GM23338 (cell line): ENCODE measurements around the gene GLCCI1. TPM values are rescaled to one million over a fixed set of nuclear protein-coding genes. Genes with fewer than 3 reads are reported as not detected.

Experiments used
- ATAC-seq: fragments of 200-7000 bp; cut with Tn5 transposase; 3 replicates; pipeline ENCODE4 v1.9.1; 2020
- DNase-seq: peaks from one replicate; pipeline ENCODE4 v3.0.0-alpha.2; 2015; ENCODE audit warnings: low spot score
- H2AFZ ChIP-seq: fragments of 200-600 bp; sonication (generic); 2 replicates; pipeline ENCODE4 v1.8.0; 2016; ENCODE audit warnings: antibody characterized with exemption, mild to moderate bottlenecking, moderate library complexity
- H3F3A ChIP-seq: fragments of 200-600 bp; sonication (generic); replicated peaks from 2 replicates; pipeline ENCODE4 v1.8.0; 2017; ENCODE audit warnings: antibody characterized with exemption, mixed run types, low read depth
- H3K27ac ChIP-seq: fragments of 200-600 bp; sonication (generic); 2 replicates; pipeline ENCODE4 v1.6.1; 2016; ENCODE audit warnings: low read depth
- H3K27me3 ChIP-seq: fragments of 200-600 bp; sonication (generic); 2 replicates; pipeline ENCODE4 v1.8.0; 2016; ENCODE audit warnings: mild to moderate bottlenecking, mixed run types, moderate library complexity; ENCODE audit not compliant: insufficient read depth
- H3K36me3 ChIP-seq: fragments of 200-600 bp; sonication (generic); 2 replicates; pipeline ENCODE4 v1.8.0; 2016; ENCODE audit warnings: mild to moderate bottlenecking; ENCODE audit not compliant: insufficient read depth
- H3K4me1 ChIP-seq: fragments of 200-600 bp; sonication (generic); 2 replicates; pipeline ENCODE4 v1.8.0; 2016; ENCODE audit warnings: mild to moderate bottlenecking, moderate library complexity; ENCODE audit not compliant: insufficient read depth
- H3K4me2 ChIP-seq: fragments of 200-600 bp; sonication (generic); 2 replicates; pipeline ENCODE4 v1.7.1; 2017; ENCODE audit warnings: mixed run types
- H3K4me3 ChIP-seq: fragments of 200-600 bp; sonication (generic); 2 replicates; pipeline ENCODE4 v1.6.1; 2016; ENCODE audit warnings: mixed run types
- H3K79me2 ChIP-seq: fragments of 200-600 bp; sonication (generic); replicated peaks from 2 replicates; pipeline ENCODE4 v1.8.0; 2017; ENCODE audit warnings: mild to moderate bottlenecking; ENCODE audit not compliant: insufficient read depth
- H3K9me2 ChIP-seq: fragments of 200-600 bp; sonication (generic); 2 replicates; pipeline ENCODE4 v1.8.0; 2017; ENCODE audit not compliant: insufficient read depth
- H4K20me1 ChIP-seq: fragments of 200-600 bp; sonication (generic); replicated peaks from 2 replicates; pipeline ENCODE4 v1.8.0; 2017; ENCODE audit warnings: mild to moderate bottlenecking; ENCODE audit not compliant: insufficient read depth
- H3K27ac Mint-ChIP-seq: 2 replicates; pipeline ENCODE4 v1.8.0; 2020; ENCODE audit warnings: inconsistent platforms, mild to moderate bottlenecking, moderate library complexity, mixed read lengths
- H3K27me3 Mint-ChIP-seq: 3 replicates; pipeline ENCODE4 v1.8.0; 2022; ENCODE audit warnings: low read depth, mild to moderate bottlenecking, moderate library complexity, mixed read lengths, inconsistent platforms; ENCODE audit not compliant: insufficient read depth, poor library complexity
- H3K36me3 Mint-ChIP-seq: 3 replicates; pipeline ENCODE4 v1.8.0; 2021; ENCODE audit warnings: low read depth, mild to moderate bottlenecking, inconsistent platforms, moderate library complexity, mixed read lengths
- H3K4me1 Mint-ChIP-seq: 3 replicates; pipeline ENCODE4 v1.8.0; 2020; ENCODE audit warnings: mild to moderate bottlenecking, inconsistent platforms, mixed read lengths
- H3K4me3 Mint-ChIP-seq: 3 replicates; pipeline ENCODE4 v1.8.0; 2021; ENCODE audit warnings: moderate library complexity, mild to moderate bottlenecking, inconsistent platforms, mixed read lengths
- H3K9me3 Mint-ChIP-seq: 3 replicates; pipeline ENCODE4 v1.8.0; 2020; ENCODE audit warnings: moderate library complexity, mild to moderate bottlenecking, inconsistent platforms, mixed read lengths
- CREB1 ChIP-seq: fragments of 250-450 bp; sonication (Bioruptor Pico); IDR thresholded peaks from 2 replicates; pipeline ENCODE4 v1.5.0; 2020; ENCODE audit warnings: low read depth, mild to moderate bottlenecking, moderate library complexity
- CTCF ChIP-seq, 2 experiments: fragments of 200-600 bp in 1 of 2; sonication (generic) in 1 of 2; conservative IDR thresholded peaks; 2 replicates each; pipeline versions ENCODE4 v1.5.1 to v1.6.1; 2016 to 2017; ENCODE audit warnings: antibody characterized with exemption in 2 of 2, low read depth in 2 of 2, mild to moderate bottlenecking in 2 of 2, moderate library complexity in 1 of 2
- ETS1 ChIP-seq: IDR thresholded peaks from 2 replicates; pipeline ENCODE4 v1.6.1; 2016; ENCODE audit warnings: antibody characterized with exemption
- EZH2 ChIP-seq: fragments of 200-600 bp; sonication (generic); IDR thresholded peaks from one replicate; pipeline ENCODE4 v1.8.0; 2017; ENCODE audit warnings: antibody characterized with exemption, mild to moderate bottlenecking, low read depth; ENCODE audit not compliant: unreplicated experiment
- EZH2phosphoT487 ChIP-seq: fragments of 200-600 bp; sonication (generic); IDR thresholded peaks from one replicate; pipeline ENCODE4 v1.8.1; 2018; ENCODE audit warnings: antibody characterized with exemption; ENCODE audit not compliant: unreplicated experiment
- JUNB ChIP-seq: IDR thresholded peaks from one replicate; pipeline ENCODE4 v1.6.1; 2016; ENCODE audit warnings: antibody characterized with exemption; ENCODE audit not compliant: unreplicated experiment
- NANOG ChIP-seq: IDR thresholded peaks from 2 replicates; pipeline ENCODE4 v1.6.1; 2016; ENCODE audit warnings: antibody characterized with exemption, borderline replicate concordance
- POLR2AphosphoS5 ChIP-seq: IDR thresholded peaks from 2 replicates; pipeline ENCODE4 v1.6.1; 2016; ENCODE audit warnings: antibody characterized with exemption, low read depth
- REST ChIP-seq: IDR thresholded peaks from one replicate; pipeline ENCODE4 v1.6.1; 2018; ENCODE audit warnings: antibody characterized with exemption; ENCODE audit not compliant: unreplicated experiment
- STAT1 ChIP-seq: IDR thresholded peaks from one replicate; pipeline ENCODE4 v1.6.1; 2016; ENCODE audit warnings: antibody characterized with exemption; ENCODE audit not compliant: unreplicated experiment
- ZNF114 ChIP-seq: fragments of 250-450 bp; sonication (Bioruptor Pico); IDR thresholded peaks from 2 replicates; pipeline ENCODE4 v1.5.0; 2020; ENCODE audit warnings: mild to moderate bottlenecking, moderate library complexity
- ZNF331 ChIP-seq: fragments of 250-450 bp; sonication (Bioruptor Pico); IDR thresholded peaks from 2 replicates; pipeline ENCODE4 v1.5.0; 2020; ENCODE audit warnings: low read depth, mild to moderate bottlenecking, moderate library complexity
- ZNF462 ChIP-seq: fragments of 250-450 bp; sonication (Bioruptor Pico); IDR thresholded peaks from 2 replicates; pipeline ENCODE4 v1.5.0; 2020; ENCODE audit warnings: mild to moderate bottlenecking, moderate library complexity
- polyA plus RNA-seq: library from polyadenylated mRNA; unstranded; fragments of >200 nt; fragmentation: Nextera tagmentation; extraction: Ambion mirVana; gene quantifications from 2 replicates; pipeline ENCODE4 v1.2.1, GENCODE V29; 2016
- total RNA-seq: library from RNA; depleted of rRNA; stranded (reverse); fragments of >200 nt; shearing (Covaris generic); gene quantifications from 2 replicates; pipeline ENCODE4 v1.2.3, GENCODE V29; 2014

The GLCCI1 gene
- total and polyA plus RNA-seq, 2 experiments from 2014 or later: 15.0 to 15.7 TPM

- peaks cover 6% of the 10 kb centered on the region for H4K20me1 ChIP-seq
- Mint-ChIP-seq H3K27ac (no peak overlapping the region), H3K4me1 (peaks cover 21% of the 10 kb centered on the region), H3K36me3 (no peaks in the 10 kb centered on the region), H3K4me3 (no peak overlapping the region), H3K9me3 (no peaks in the 10 kb centered on the region), H3K27me3 (no peaks in the 10 kb centered on the region)
- ATAC-seq (no peak; the same call in 2 of the 3 replicates), DNase-seq (no peak)
- H2AFZ ChIP-seq: no peak overlapping the region
- no peaks in the 10 kb centered on the region for H3K9me2 ChIP-seq
- no peak overlapping the region for H3K27ac ChIP-seq
- peaks cover 14% of the 10 kb centered on the region for H3K4me1 ChIP-seq
- peaks cover 100% of the 10 kb centered on the region for H3K79me2 ChIP-seq
- no peaks in the 10 kb centered on the region for H3K36me3 ChIP-seq
- TF ChIP-seq ZNF462 (CRISPR knock-in tag): no peak
- TF ChIP-seq ZNF331 (CRISPR knock-in tag): no peak
- no peak for TF ChIP-seq EZH2
- TF ChIP-seq POLR2AphosphoS5: no peak
- no peak for TF ChIP-seq CREB1
- no peak for TF ChIP-seq STAT1
- no peak for TF ChIP-seq ZNF114 (CRISPR knock-in tag)
- TF ChIP-seq NANOG: no peak
- TF ChIP-seq JUNB: no peak
- no peak for TF ChIP-seq REST
- TF ChIP-seq ETS1: no peak
- no peak for TF ChIP-seq CTCF (conservative IDR thresholded peaks at IDR 0.05; ENCODE audit: low read depth in 2 of 2)
- no peak for TF ChIP-seq EZH2phosphoT487
- H3F3A ChIP-seq: no peaks in the 10 kb centered on the region
- H3K4me2 ChIP-seq: no peak overlapping the region
- no peak overlapping the region for H3K4me3 ChIP-seq
- H3K27me3 ChIP-seq: no peaks in the 10 kb centered on the region
These were observed 8.1 kb downstream of the GLCCI1 start for GRCh38 chr7:7976677-7977076.
